ENCODE measurements around the gene ENPP5.
"Not testable (repeated sequence)": the region's sequence is repeated elsewhere in the genome, so short reads cannot be mapped to it uniquely, and the experiment has no call there.

Gene ENPP5

GRCh38 chr6:46172176-46172575 lies 1.4 kb upstream of the ENPP5 start:
- DNase-seq: no peak

GRCh38 chr6:46160102-46160501 lies 10.7 kb downstream of the ENPP5 start:
- DNase-seq: no peak

GRCh38 chr6:46159229-46159628 lies 11.6 kb downstream of the ENPP5 start:
- no peak for DNase-seq

GRCh38 chr6:46156701-46157100 lies 14.1 kb downstream of the ENPP5 start:
- no peak for DNase-seq

GRCh38 chr6:46149066-46149465 lies 21.7 kb downstream of the ENPP5 start:
- DNase-seq: not testable (repeated sequence)

- DNase-seq: no peak
Measured at GRCh38 chr6:46144270-46144669, 26.5 kb downstream of the ENPP5 start.

GRCh38 chr6:46138281-46138680 lies 32.5 kb downstream of the ENPP5 start:
- no peak for DNase-seq

GRCh38 chr6:46137387-46137786 lies 33.4 kb downstream of the ENPP5 start:
- DNase-seq: no peak

GRCh38 chr6:46136831-46137230 lies 33.9 kb downstream of the ENPP5 start:
- DNase-seq: no peak

GRCh38 chr6:46135176-46135575 lies 35.6 kb downstream of the ENPP5 start:
- no peak for DNase-seq

- DNase-seq: no peak
Measured at GRCh38 chr6:46134216-46134615, 36.6 kb downstream of the ENPP5 start.

GRCh38 chr6:46131291-46131690 lies 39.5 kb downstream of the ENPP5 start:
- not testable (repeated sequence) for DNase-seq

GRCh38 chr6:46130666-46131065 lies 40.1 kb downstream of the ENPP5 start:
- DNase-seq: no peak

- DNase-seq: no peak
Measured at GRCh38 chr6:46129629-46130511, 40.9 kb downstream of the ENPP5 start, which contains the start of gene ENPP4. Gene ENPP4 (plus strand): TSS chr6:46129989. CDS start chr6:46139584, 9,595 bp downstream.

- no peak for DNase-seq
Measured at GRCh38 chr6:46129291-46129628, 41.5 kb downstream of the ENPP5 start.

- DNase-seq: no peak
Measured at GRCh38 chr6:46128476-46128875, 42.3 kb downstream of the ENPP5 start.

GRCh38 chr6:46119679-46120078 lies 51.1 kb downstream of the ENPP5 start:
- DNase-seq: not testable (repeated sequence)

- DNase-seq: no peak
Measured at GRCh38 chr6:46118836-46119235, 51.9 kb downstream of the ENPP5 start.

- no peak for DNase-seq
Measured at GRCh38 chr6:46118157-46118556, 52.6 kb downstream of the ENPP5 start.

- DNase-seq: no peak
Measured at GRCh38 chr6:46116289-46116688, 54.5 kb downstream of the ENPP5 start.

GRCh38 chr6:46115634-46116033 lies 55.1 kb downstream of the ENPP5 start:
- DNase-seq: no peak

- no peak for DNase-seq
Measured at GRCh38 chr6:46113370-46113769, 57.4 kb downstream of the ENPP5 start.
